ENCODE results near the gene OR4D2.

OR4D2 gene

GRCh38 chr17:58170622-58171021 lies 3.8 kb downstream of the OR4D2 start:
- H4K20me1 ChIP-seq (ENCODE audit: insufficient read depth, low read length), result no peaks in the 10 kb centered on the region
- H3K27me3 ChIP-seq (ENCODE audit: low read depth, low read length), result peaks cover 40% of the 10 kb centered on the region
- no peak overlapping the region for H3K9ac ChIP-seq (ENCODE audit: low read length)
- no peaks in the 10 kb centered on the region for H3K79me2 ChIP-seq (ENCODE audit: low read length)
- no peak overlapping the region for H2AFZ ChIP-seq (ENCODE audit: low read depth, low read length)
- TF ChIP-seq CTCF (IDR thresholded peaks at IDR 0.05; ENCODE audit: low read depth, low read length) (no peak), EZH2phosphoT487 (IDR thresholded peaks at IDR 0.05; ENCODE audit: low read depth) (no peak)
- no peaks in the 10 kb centered on the region for H3K36me3 ChIP-seq (replicated peaks; ENCODE audit: low read depth, low read length)
- no peaks in the 10 kb centered on the region for H3K9me3 ChIP-seq (ENCODE audit: insufficient read depth, low read length)
- no peaks in the 10 kb centered on the region for H3K4me1 ChIP-seq (ENCODE audit: low read length)
- H3K4me2 ChIP-seq (ENCODE audit: low read length), result no peak overlapping the region
- H3K27ac ChIP-seq (ENCODE audit: low read length), result no peak overlapping the region
- H3K4me3 ChIP-seq (ENCODE audit: low read length), result no peak overlapping the region

GRCh38 chr17:58172369-58173071 lies 5.7 kb downstream of the OR4D2 start:
- peak; percentile 64 for TF ChIP-seq CTCF (IDR thresholded peaks at IDR 0.05; ENCODE audit: low read depth, low read length)
- TF ChIP-seq EZH2phosphoT487 (IDR thresholded peaks at IDR 0.05; ENCODE audit: low read depth), result no peak
- Histone ChIP-seq H3K27me3 (ENCODE audit: low read depth, low read length) (peaks cover 33% of the 10 kb centered on the region), H3K4me1 (ENCODE audit: low read length) (no peaks in the 10 kb centered on the region), H4K20me1 (ENCODE audit: insufficient read depth, low read length) (no peaks in the 10 kb centered on the region), H2AFZ (ENCODE audit: low read depth, low read length) (peak overlapping the region; percentile 87), H3K79me2 (ENCODE audit: low read length) (no peaks in the 10 kb centered on the region), H3K4me3 (ENCODE audit: low read length) (no peak overlapping the region), H3K36me3 (replicated peaks; ENCODE audit: low read depth, low read length) (no peaks in the 10 kb centered on the region), H3K9me3 (ENCODE audit: insufficient read depth, low read length) (no peaks in the 10 kb centered on the region), H3K4me2 (ENCODE audit: low read length) (peak overlapping the region; percentile 23; the same call in 1 of the 2 replicates), H3K27ac (ENCODE audit: low read length) (no peak overlapping the region), H3K9ac (ENCODE audit: low read length) (no peak overlapping the region)

GRCh38 chr17:58174871-58175270 lies 8.1 kb downstream of the OR4D2 start:
- no peaks in the 10 kb centered on the region for H3K79me2 ChIP-seq (ENCODE audit: low read length)
- peaks cover 24% of the 10 kb centered on the region for H3K27me3 ChIP-seq (ENCODE audit: low read depth, low read length)
- H2AFZ ChIP-seq (ENCODE audit: low read depth, low read length), result no peak overlapping the region

GRCh38 chr17:58176200-58176599 lies 9.4 kb downstream of the OR4D2 start:
- Histone ChIP-seq H3K4me3 (ENCODE audit: low read length) (no peak overlapping the region), H3K79me2 (ENCODE audit: low read length) (no peaks in the 10 kb centered on the region), H2AFZ (ENCODE audit: low read depth, low read length) (no peak overlapping the region), H3K27me3 (ENCODE audit: low read depth, low read length) (peaks cover 21% of the 10 kb centered on the region), H3K36me3 (replicated peaks; ENCODE audit: low read depth, low read length) (no peaks in the 10 kb centered on the region), H3K4me1 (ENCODE audit: low read length) (no peaks in the 10 kb centered on the region), H3K9ac (ENCODE audit: low read length) (no peak overlapping the region), H3K4me2 (ENCODE audit: low read length) (no peak overlapping the region), H3K9me3 (ENCODE audit: insufficient read depth, low read length) (no peaks in the 10 kb centered on the region), H4K20me1 (ENCODE audit: insufficient read depth, low read length) (no peaks in the 10 kb centered on the region), H3K27ac (ENCODE audit: low read length) (no peak overlapping the region)
- no peak for TF ChIP-seq CTCF (IDR thresholded peaks at IDR 0.05; ENCODE audit: low read depth, low read length)
- TF ChIP-seq EZH2phosphoT487 (IDR thresholded peaks at IDR 0.05; ENCODE audit: low read depth), result no peak

More at GRCh38 chr17:58174871-58175270, 8.1 kb downstream of the OR4D2 start:
- no peak overlapping the region for H3K4me3 ChIP-seq (ENCODE audit: low read length)
- H3K9ac ChIP-seq (ENCODE audit: low read length), result no peak overlapping the region
- no peaks in the 10 kb centered on the region for H3K9me3 ChIP-seq (ENCODE audit: insufficient read depth, low read length)
- H3K4me1 ChIP-seq (ENCODE audit: low read length), result no peaks in the 10 kb centered on the region
- TF ChIP-seq EZH2phosphoT487 (IDR thresholded peaks at IDR 0.05; ENCODE audit: low read depth), result no peak
- no peak for TF ChIP-seq CTCF (IDR thresholded peaks at IDR 0.05; ENCODE audit: low read depth, low read length)
- H3K27ac ChIP-seq (ENCODE audit: low read length), result no peak overlapping the region
- no peaks in the 10 kb centered on the region for H4K20me1 ChIP-seq (ENCODE audit: insufficient read depth, low read length)
- no peaks in the 10 kb centered on the region for H3K36me3 ChIP-seq (replicated peaks; ENCODE audit: low read depth, low read length)
- no peak overlapping the region for H3K4me2 ChIP-seq (ENCODE audit: low read length)
